HG03064 (cell line): ENCODE results near the gene LAMTOR1.

ENCODE experiments used
- ATAC-seq: cut with Tn5 transposase; IDR thresholded peaks from one replicate; pipeline ENCODE4 v1.9.1; 2021; ENCODE audit warnings: low read depth; ENCODE audit not compliant: unreplicated experiment

Gene LAMTOR1

GRCh38 chr11:72120930-72121329 is 17.8 kb upstream of the LAMTOR1 start:
- ATAC-seq: no peak

- ATAC-seq: no peak
Measured at GRCh38 chr11:72119198-72119597, 16.1 kb upstream of the LAMTOR1 start.

GRCh38 chr11:72116019-72116755 is 13.1 kb upstream of the LAMTOR1 start:
- no peak for ATAC-seq

- no peak for ATAC-seq
Measured at GRCh38 chr11:72114570-72114969, 11.5 kb upstream of the LAMTOR1 start.

GRCh38 chr11:72112978-72113808 is 10.1 kb upstream of the LAMTOR1 start:
- ATAC-seq: no peak

GRCh38 chr11:72112143-72112977 is 9.3 kb upstream of the LAMTOR1 start, which contains the start of gene ANAPC15:
ANAPC15 (minus strand) TSS chr11:72112695; CDS start chr11:72111276, 1,419 bp downstream.
- ATAC-seq: peak; percentile 83

- no peak for ATAC-seq
Measured at GRCh38 chr11:72111300-72112142, 8.4 kb upstream of the LAMTOR1 start.

GRCh38 chr11:72105888-72106287 is 2.8 kb upstream of the LAMTOR1 start, which contains the start of gene TOMT:
TOMT (plus strand) TSS chr11:72105924; CDS start chr11:72105952, 28 bp downstream.
- ATAC-seq: no peak

GRCh38 chr11:72103754-72104167 is 664 bp upstream of the LAMTOR1 start:
- ATAC-seq: no peak

GRCh38 chr11:72102631-72102945 is 509 bp downstream of the LAMTOR1 start:
- ATAC-seq: no peak

GRCh38 chr11:72102162-72102561 is 935 bp downstream of the LAMTOR1 start:
- ATAC-seq: no peak

GRCh38 chr11:72100462-72100861 is 2.6 kb downstream of the LAMTOR1 start:
- ATAC-seq: no peak

- no peak for ATAC-seq
Measured at GRCh38 chr11:72100009-72100408, 3.1 kb downstream of the LAMTOR1 start.

GRCh38 chr11:72098741-72099140 is 4.4 kb downstream of the LAMTOR1 start:
- ATAC-seq: no peak

- no peak for ATAC-seq
Measured at GRCh38 chr11:72091292-72091691, 11.8 kb downstream of the LAMTOR1 start.

GRCh38 chr11:72088076-72088808 is 14.9 kb downstream of the LAMTOR1 start:
- no peak for ATAC-seq

- no peak for ATAC-seq
Measured at GRCh38 chr11:72085621-72086351, 17.3 kb downstream of the LAMTOR1 start.

- no peak for ATAC-seq
Measured at GRCh38 chr11:72084965-72085364, 18.1 kb downstream of the LAMTOR1 start.

GRCh38 chr11:72084076-72084475 is 19.0 kb downstream of the LAMTOR1 start:
- no peak for ATAC-seq
